Kidney (tissue), 14 donors: Measurements from ENCODE around the gene LTBP1. TPM values are rescaled to one million over a fixed set of nuclear protein-coding genes. Genes with fewer than 3 reads are reported as not detected.
A peak's percentile ranks its signal among the peaks of the same experiment; 100 is the strongest.

ENCODE experiments used
- DNase-seq, 5 donors: peaks; one replicate each; pipeline ENCODE4 v3.0.0-alpha.2; 2013 to 2020
- FAIRE-seq: peaks from 2 replicates; lab custom pipeline; 2012; peaks lifted over from hg19 to GRCh38; lab: Jason Lieb, UNC
- H3K27ac ChIP-seq, 2 donors: one replicate each; pipeline ENCODE4 v1.7.0; 2013; ENCODE audit warnings: low read depth in 2 of 2, low read length in 2 of 2, inconsistent platforms in 1 of 2
- H3K27me3 ChIP-seq: one replicate; pipeline ENCODE4 v1.7.1; 2013; ENCODE audit warnings: low read length, inconsistent platforms; ENCODE audit not compliant: control insufficient read depth, insufficient read depth
- H3K36me3 ChIP-seq, 3 donors: one replicate each; pipeline versions ENCODE4 v1.7.0 to v1.7.1; 2013; ENCODE audit warnings: low read length in 3 of 3, control low read depth in 1 of 3, inconsistent platforms in 1 of 3; ENCODE audit not compliant: insufficient read depth in 3 of 3, control insufficient read depth in 2 of 3
- H3K4me1 ChIP-seq, 3 donors: one replicate each; pipeline versions ENCODE4 v1.7.0 to v1.7.1; 2013; ENCODE audit warnings: low read length in 3 of 3, inconsistent platforms in 1 of 3, low read depth in 1 of 3; ENCODE audit not compliant: control insufficient read depth in 2 of 3, insufficient read depth in 2 of 3
- H3K4me3 ChIP-seq, 3 donors: one replicate each; pipeline versions ENCODE4 v1.7.0 to v1.8.1; 2013; ENCODE audit warnings: low read length in 3 of 3, control low read depth in 1 of 3, inconsistent platforms in 1 of 3
- H3K9ac ChIP-seq, 3 donors: one replicate each; pipeline versions ENCODE4 v1.7.0 to v1.7.1; 2013; ENCODE audit warnings: low read length in 3 of 3, control low read depth in 1 of 3, inconsistent platforms in 1 of 3
- H3K9me3 ChIP-seq, 3 donors: one replicate each; pipeline versions ENCODE4 v1.7.0 to v1.7.1; 2013; ENCODE audit warnings: low read length in 3 of 3, control low read depth in 1 of 3, inconsistent platforms in 1 of 3; ENCODE audit not compliant: control insufficient read depth in 2 of 3, insufficient read depth in 1 of 3
- intact Hi-C: fragments of 100-400 bp; cut with DNase I; formaldehyde crosslinking; loops from one replicate; pipeline ENCODE4 v1.11.1; 2022
- polyA plus RNA-seq: library from polyadenylated mRNA; stranded (reverse); fragments of 350-450 nt; fragmentation: Illumina TruSeq; extraction: RNeasy Lipid Tissue Mini Kit (QIAGEN cat#74804); gene quantifications from one replicate; pipeline ENCODE4 v1.2.3, GENCODE V29; 2014; ENCODE audit warnings: low read depth, low replicate concordance; ENCODE audit not compliant: insufficient read depth
- total RNA-seq: library from RNA; stranded (reverse); fragmentation: NEBNext Ultra II Directional; extraction: Animal tissue kit (Norgen Biotek cat#: 25700); gene quantifications from one replicate; pipeline ENCODE4 v1.2.1, GENCODE V29; 2021
- TF ChIP-seq, protein P1 (sequence below): IDR thresholded peaks from 3 replicates; pipeline ENCODE4 v1.5.1; 2012; ENCODE audit warnings: mild to moderate bottlenecking, moderate library complexity, borderline replicate concordance; ENCODE audit not compliant: insufficient read depth; ENCODE audit errors: extremely low read depth
- donor health status: control.
- donor health status: control.
- donor health status: control.
- donor health status: control.
- donor health status: control.
- donor health status: DM: yes; HTN: yes; CAD: no.
- donor health status: Normal renal cell carcinoma (clear cell type).

Gene LTBP1
- total and polyA plus RNA-seq, 2 donors from 2014 or later, result 9.3 to 39.8 TPM

DNA sequence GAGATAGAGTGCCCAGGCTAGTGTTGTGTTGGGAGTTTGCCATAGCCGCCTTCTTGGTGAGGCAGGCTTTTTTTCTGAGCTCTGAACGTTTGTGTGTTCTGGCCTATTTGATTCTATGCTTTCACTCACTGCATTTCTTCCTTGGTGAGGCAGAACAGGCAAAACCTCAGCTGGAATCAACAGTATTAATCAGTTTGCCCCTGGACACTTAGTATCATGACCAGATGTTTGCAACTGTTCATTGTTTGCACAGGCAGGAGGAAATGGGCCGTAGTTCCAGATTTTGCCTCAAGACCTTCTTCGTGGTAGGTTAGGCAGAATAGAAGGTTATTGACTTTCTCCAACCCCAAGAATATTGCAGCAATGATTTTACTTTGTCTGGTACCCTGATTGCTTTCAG is 311.6 kb downstream of the LTBP1 start:
- H3K4me1 ChIP-seq, result no peaks in the 10 kb centered on the region
- no peaks in the 10 kb centered on the region for H3K9me3 ChIP-seq
- no peak overlapping the region for H3K9ac ChIP-seq
- no peak for FAIRE-seq
- TF ChIP-seq, protein P1, sequence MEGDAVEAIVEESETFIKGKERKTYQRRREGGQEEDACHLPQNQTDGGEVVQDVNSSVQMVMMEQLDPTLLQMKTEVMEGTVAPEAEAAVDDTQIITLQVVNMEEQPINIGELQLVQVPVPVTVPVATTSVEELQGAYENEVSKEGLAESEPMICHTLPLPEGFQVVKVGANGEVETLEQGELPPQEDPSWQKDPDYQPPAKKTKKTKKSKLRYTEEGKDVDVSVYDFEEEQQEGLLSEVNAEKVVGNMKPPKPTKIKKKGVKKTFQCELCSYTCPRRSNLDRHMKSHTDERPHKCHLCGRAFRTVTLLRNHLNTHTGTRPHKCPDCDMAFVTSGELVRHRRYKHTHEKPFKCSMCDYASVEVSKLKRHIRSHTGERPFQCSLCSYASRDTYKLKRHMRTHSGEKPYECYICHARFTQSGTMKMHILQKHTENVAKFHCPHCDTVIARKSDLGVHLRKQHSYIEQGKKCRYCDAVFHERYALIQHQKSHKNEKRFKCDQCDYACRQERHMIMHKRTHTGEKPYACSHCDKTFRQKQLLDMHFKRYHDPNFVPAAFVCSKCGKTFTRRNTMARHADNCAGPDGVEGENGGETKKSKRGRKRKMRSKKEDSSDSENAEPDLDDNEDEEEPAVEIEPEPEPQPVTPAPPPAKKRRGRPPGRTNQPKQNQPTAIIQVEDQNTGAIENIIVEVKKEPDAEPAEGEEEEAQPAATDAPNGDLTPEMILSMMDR, result no peak
- H3K36me3 ChIP-seq, result peaks cover 0 to 2% (median 0%) of the 10 kb centered on the region in 3 donors
- no peaks in the 10 kb centered on the region for H3K27me3 ChIP-seq
- peak in 1 of 5 donors; percentile 10 for DNase-seq
- intact Hi-C loops, result no loop called here
- no peak overlapping the region for H3K27ac ChIP-seq
- no peak overlapping the region for H3K4me3 ChIP-seq

- Histone ChIP-seq H3K9me3 (peaks cover 0 to 7% (median 0%) of the 10 kb centered on the region in 3 donors), H3K4me1 (no peaks in the 10 kb centered on the region), H3K27ac (no peak overlapping the region), H3K4me3 (no peak overlapping the region), H3K27me3 (no peaks in the 10 kb centered on the region), H3K9ac (no peak overlapping the region), H3K36me3 (no peaks in the 10 kb centered on the region)
- DNase-seq, result no peak
- TF ChIP-seq, protein P1, result no peak
- FAIRE-seq, result no peak
- intact Hi-C loops, result no loop called here
Measured at GRCh38 chr2:33262097-33262496, 315.3 kb downstream of the LTBP1 start.

GRCh38 chr2:33264766-33265165 is 318.0 kb downstream of the LTBP1 start:
- Histone ChIP-seq H3K27ac (no peak overlapping the region), H3K36me3 (no peaks in the 10 kb centered on the region), H3K9me3 (peaks cover 0 to 7% (median 0%) of the 10 kb centered on the region in 3 donors), H3K4me1 (no peaks in the 10 kb centered on the region), H3K4me3 (no peak overlapping the region), H3K27me3 (no peaks in the 10 kb centered on the region), H3K9ac (no peak overlapping the region)
- intact Hi-C loops, result no loop called here
- no peak for FAIRE-seq
- TF ChIP-seq, protein P1, result no peak
- DNase-seq, result no peak

- DNase-seq (no peak), FAIRE-seq (no peak)
- Histone ChIP-seq H3K27me3 (no peaks in the 10 kb centered on the region), H3K4me1 (no peaks in the 10 kb centered on the region), H3K4me3 (no peak overlapping the region), H3K9me3 (peaks cover 0 to 7% (median 0%) of the 10 kb centered on the region in 3 donors), H3K36me3 (no peaks in the 10 kb centered on the region), H3K9ac (no peak overlapping the region), H3K27ac (no peak overlapping the region)
- TF ChIP-seq, protein P1, result no peak
- intact Hi-C loops, result no loop called here
Measured at GRCh38 chr2:33265584-33266338, 319.0 kb downstream of the LTBP1 start.
